ENCODE measurements around the gene RAB25. TPM values are rescaled to one million over a fixed set of nuclear protein-coding genes. Genes with fewer than 3 reads are reported as not detected.

RAB25 gene
- total RNA-seq, 1 experiment from 2014 or later, result not detected

DNA sequence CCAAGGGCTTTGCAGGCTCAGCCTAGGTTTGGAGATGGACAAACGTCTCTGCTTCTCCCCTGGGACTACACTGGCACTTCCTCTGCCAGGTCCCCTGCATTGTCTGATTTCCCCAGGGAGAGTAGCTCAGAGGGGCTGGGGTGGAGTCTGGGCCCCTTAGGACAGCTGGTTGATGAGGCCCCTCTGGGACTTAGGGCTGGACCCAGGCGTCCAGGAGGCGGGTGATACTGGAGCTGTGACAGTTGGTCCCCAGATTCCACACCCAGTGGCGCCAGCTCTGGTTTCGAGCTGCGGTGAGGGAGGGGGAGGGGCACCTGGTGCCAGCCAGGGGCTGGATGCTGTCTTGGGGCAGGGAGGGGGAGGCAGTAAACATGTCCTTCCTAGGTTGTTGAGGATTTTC lies 28.7 kb downstream of the RAB25 start:
- POLR2A ChIA-PET, result interaction anchor here (0.7 kb wide), 1 partner anchor 26 kb away, joined by 8 read pairs; no protein-coding TSS in a partner anchor
- TF ChIP-seq TCF7L2 (IDR thresholded peaks at IDR 0.05; ENCODE audit: low read depth, low read length) (no peak), POLR2AphosphoS5 (IDR thresholded peaks at IDR 0.05; ENCODE audit: low read depth, low read length) (no peak), SIN3A (IDR thresholded peaks at IDR 0.05; ENCODE audit: borderline replicate concordance, insufficient read depth, low read depth, low read length) (no peak)
- TF ChIP-seq, protein P1, sequence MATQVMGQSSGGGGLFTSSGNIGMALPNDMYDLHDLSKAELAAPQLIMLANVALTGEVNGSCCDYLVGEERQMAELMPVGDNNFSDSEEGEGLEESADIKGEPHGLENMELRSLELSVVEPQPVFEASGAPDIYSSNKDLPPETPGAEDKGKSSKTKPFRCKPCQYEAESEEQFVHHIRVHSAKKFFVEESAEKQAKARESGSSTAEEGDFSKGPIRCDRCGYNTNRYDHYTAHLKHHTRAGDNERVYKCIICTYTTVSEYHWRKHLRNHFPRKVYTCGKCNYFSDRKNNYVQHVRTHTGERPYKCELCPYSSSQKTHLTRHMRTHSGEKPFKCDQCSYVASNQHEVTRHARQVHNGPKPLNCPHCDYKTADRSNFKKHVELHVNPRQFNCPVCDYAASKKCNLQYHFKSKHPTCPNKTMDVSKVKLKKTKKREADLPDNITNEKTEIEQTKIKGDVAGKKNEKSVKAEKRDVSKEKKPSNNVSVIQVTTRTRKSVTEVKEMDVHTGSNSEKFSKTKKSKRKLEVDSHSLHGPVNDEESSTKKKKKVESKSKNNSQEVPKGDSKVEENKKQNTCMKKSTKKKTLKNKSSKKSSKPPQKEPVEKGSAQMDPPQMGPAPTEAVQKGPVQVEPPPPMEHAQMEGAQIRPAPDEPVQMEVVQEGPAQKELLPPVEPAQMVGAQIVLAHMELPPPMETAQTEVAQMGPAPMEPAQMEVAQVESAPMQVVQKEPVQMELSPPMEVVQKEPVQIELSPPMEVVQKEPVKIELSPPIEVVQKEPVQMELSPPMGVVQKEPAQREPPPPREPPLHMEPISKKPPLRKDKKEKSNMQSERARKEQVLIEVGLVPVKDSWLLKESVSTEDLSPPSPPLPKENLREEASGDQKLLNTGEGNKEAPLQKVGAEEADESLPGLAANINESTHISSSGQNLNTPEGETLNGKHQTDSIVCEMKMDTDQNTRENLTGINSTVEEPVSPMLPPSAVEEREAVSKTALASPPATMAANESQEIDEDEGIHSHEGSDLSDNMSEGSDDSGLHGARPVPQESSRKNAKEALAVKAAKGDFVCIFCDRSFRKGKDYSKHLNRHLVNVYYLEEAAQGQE (IDR thresholded peaks at IDR 0.05; ENCODE audit: insufficient read depth in 1 of 2, low read depth in 2 of 2, low read length in 1 of 2), result no peak
- TF ChIP-seq, protein P2, sequence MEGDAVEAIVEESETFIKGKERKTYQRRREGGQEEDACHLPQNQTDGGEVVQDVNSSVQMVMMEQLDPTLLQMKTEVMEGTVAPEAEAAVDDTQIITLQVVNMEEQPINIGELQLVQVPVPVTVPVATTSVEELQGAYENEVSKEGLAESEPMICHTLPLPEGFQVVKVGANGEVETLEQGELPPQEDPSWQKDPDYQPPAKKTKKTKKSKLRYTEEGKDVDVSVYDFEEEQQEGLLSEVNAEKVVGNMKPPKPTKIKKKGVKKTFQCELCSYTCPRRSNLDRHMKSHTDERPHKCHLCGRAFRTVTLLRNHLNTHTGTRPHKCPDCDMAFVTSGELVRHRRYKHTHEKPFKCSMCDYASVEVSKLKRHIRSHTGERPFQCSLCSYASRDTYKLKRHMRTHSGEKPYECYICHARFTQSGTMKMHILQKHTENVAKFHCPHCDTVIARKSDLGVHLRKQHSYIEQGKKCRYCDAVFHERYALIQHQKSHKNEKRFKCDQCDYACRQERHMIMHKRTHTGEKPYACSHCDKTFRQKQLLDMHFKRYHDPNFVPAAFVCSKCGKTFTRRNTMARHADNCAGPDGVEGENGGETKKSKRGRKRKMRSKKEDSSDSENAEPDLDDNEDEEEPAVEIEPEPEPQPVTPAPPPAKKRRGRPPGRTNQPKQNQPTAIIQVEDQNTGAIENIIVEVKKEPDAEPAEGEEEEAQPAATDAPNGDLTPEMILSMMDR (IDR thresholded peaks at IDR 0.05), result no peak
- Histone ChIP-seq H3K36me3 (ENCODE audit: control insufficient read depth, insufficient read depth, low read length) (no peaks in the 10 kb centered on the region), H3K27ac (ENCODE audit: low read length) (no peak overlapping the region), H3K27me3 (ENCODE audit: control insufficient read depth, insufficient read depth, low read length) (no peaks in the 10 kb centered on the region), H3K4me3 (ENCODE audit: low read depth in 2 of 2, low read length in 2 of 2) (no peak overlapping the region), H3K4me1 (ENCODE audit: control insufficient read depth, insufficient read depth, low read length) (peaks cover 9% of the 10 kb centered on the region; the same call in 1 of the 2 replicates), H3K9me3 (ENCODE audit: control insufficient read depth, insufficient read depth, low read depth, low read length) (no peaks in the 10 kb centered on the region)
- intact Hi-C loops (cut with micrococcal nuclease; ENCODE audit: unreplicated experiment), result loop anchor here (2.0 kb wide), 1 partner anchor 135 kb away; no protein-coding TSS in a partner anchor
- DNase-seq (ENCODE audit: low read depth, low spot score), result no peak
- ATAC-seq, result no peak
- CTCF ChIA-PET, result interaction anchor here (0.7 kb wide), 1 partner anchor 27 kb away, joined by 7 read pairs; no protein-coding TSS in a partner anchor
- in situ Hi-C loops (cut with HindIII; ENCODE audit: low pct_unique_long_range_greater_than_20kb, low sequenced_read_pairs), result no loop called here
- BruUV-seq (replicated peaks), result no TSS peak

DNA sequence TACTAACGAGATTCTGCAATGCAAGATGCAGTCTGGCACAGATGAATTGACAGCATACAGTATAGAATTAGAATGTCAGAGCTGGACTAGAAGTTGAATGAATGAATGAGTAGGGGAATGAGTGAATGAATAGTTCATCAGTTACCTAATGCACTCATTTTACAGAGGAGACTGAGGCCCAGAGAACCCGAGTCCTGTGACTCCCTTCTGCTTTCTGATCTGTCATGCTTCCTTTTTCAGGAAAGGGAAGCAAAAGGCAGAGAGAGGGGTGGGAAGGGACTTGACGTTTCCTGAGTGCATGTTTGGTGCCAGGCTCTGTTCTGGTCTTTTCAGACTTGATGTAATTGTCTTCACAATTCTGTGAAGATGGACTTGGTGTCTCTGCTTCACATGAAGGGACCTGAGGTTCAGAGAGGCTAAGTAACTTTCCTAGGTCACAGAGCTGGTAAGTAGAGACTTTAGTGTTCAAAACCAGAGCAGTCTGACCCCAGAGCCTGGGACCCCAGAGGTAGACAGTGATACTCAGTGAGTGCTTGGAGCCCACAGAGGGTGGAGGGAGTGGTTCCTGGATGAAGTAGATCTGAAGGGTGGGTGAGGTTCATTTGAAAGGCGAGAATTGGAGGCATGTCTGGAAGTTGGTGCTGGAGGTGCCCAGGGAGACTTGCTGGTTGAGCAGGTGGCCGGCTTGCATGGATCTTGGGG lies 29.3 kb downstream of the RAB25 start:
- CTCF ChIA-PET, result no interaction called here
- ATAC-seq (peak; percentile 57), DNase-seq (ENCODE audit: low read depth, low spot score) (no peak)
- TSS peak; percentile 60 for BruUV-seq (replicated peaks)
- Histone ChIP-seq H3K36me3 (ENCODE audit: control insufficient read depth, insufficient read depth, low read length) (no peaks in the 10 kb centered on the region), H3K27me3 (ENCODE audit: control insufficient read depth, insufficient read depth, low read length) (no peaks in the 10 kb centered on the region), H3K9me3 (ENCODE audit: control insufficient read depth, insufficient read depth, low read depth, low read length) (no peaks in the 10 kb centered on the region), H3K4me3 (ENCODE audit: low read depth in 2 of 2, low read length in 2 of 2) (no peak overlapping the region), H3K27ac (ENCODE audit: low read length) (no peak overlapping the region), H3K4me1 (ENCODE audit: control insufficient read depth, insufficient read depth, low read length) (peaks cover 9% of the 10 kb centered on the region; the same call in 1 of the 2 replicates)
- TF ChIP-seq SIN3A (IDR thresholded peaks at IDR 0.05; ENCODE audit: borderline replicate concordance, insufficient read depth, low read depth, low read length) (no peak), TCF7L2 (IDR thresholded peaks at IDR 0.05; ENCODE audit: low read depth, low read length) (no peak), POLR2AphosphoS5 (IDR thresholded peaks at IDR 0.05; ENCODE audit: low read depth, low read length) (no peak)
- TF ChIP-seq, protein P2 (IDR thresholded peaks at IDR 0.05), result no peak
- TF ChIP-seq, protein P1 (IDR thresholded peaks at IDR 0.05; ENCODE audit: insufficient read depth in 1 of 2, low read depth in 2 of 2, low read length in 1 of 2), result no peak
- POLR2A ChIA-PET, result interaction anchor here (0.7 kb wide), 1 partner anchor 27 kb away, joined by 8 read pairs; no protein-coding TSS in a partner anchor
- intact Hi-C loops (cut with micrococcal nuclease; ENCODE audit: unreplicated experiment) (loop anchor here (2.0 kb wide), 1 partner anchor 135 kb away; no protein-coding TSS in a partner anchor), in situ Hi-C loops (cut with HindIII; ENCODE audit: low pct_unique_long_range_greater_than_20kb, low sequenced_read_pairs) (no loop called here)
